Activated CD4-positive, alpha-beta T cell treated with anti-CD3 and anti-CD28 coated beads, Interleukin-2, amount 10 ng/mL, durations not matched to agents 7 days and 5 days (primary cell): ENCODE data around the gene RPLP2. TPM values are rescaled to one million over a fixed set of nuclear protein-coding genes. Genes with fewer than 3 reads are reported as not detected.

Experiments
- CTCF ChIA-PET: fragments of 350-600 bp; sonication (Branson Sonifier 250); formaldehyde crosslinking; loops from one replicate; lab custom pipeline; 2021; ENCODE audit warnings: antibody characterized with exemption; lab: Charles Lee
- POLR2A ChIA-PET: fragments of 350-600 bp; sonication (Branson Sonifier 250); formaldehyde crosslinking; loops from one replicate; lab custom pipeline; 2021; ENCODE audit warnings: antibody characterized with exemption; lab: Charles Lee
- DNase-seq: peaks from one replicate; pipeline ENCODE4 v3.0.0-alpha.2; 2020
- H3K27ac Mint-ChIP-seq: one replicate; pipeline ENCODE4 v1.8.0; 2021; ENCODE audit warnings: mild to moderate bottlenecking, moderate library complexity, mixed read lengths
- H3K27me3 Mint-ChIP-seq: one replicate; pipeline ENCODE4 v1.8.0; 2021; ENCODE audit warnings: mixed read lengths
- H3K36me3 Mint-ChIP-seq: one replicate; pipeline ENCODE4 v1.8.0; 2021; ENCODE audit warnings: low read depth, mixed read lengths
- H3K4me1 Mint-ChIP-seq: one replicate; pipeline ENCODE4 v1.8.0; 2021; ENCODE audit warnings: mixed read lengths
- H3K4me3 Mint-ChIP-seq: one replicate; pipeline ENCODE4 v1.8.0; 2021; ENCODE audit warnings: mild to moderate bottlenecking, moderate library complexity, mixed read lengths
- H3K9me3 Mint-ChIP-seq: one replicate; pipeline ENCODE4 v1.8.0; 2021; ENCODE audit warnings: mixed read lengths
- total RNA-seq, 2 experiments: library from RNA; stranded (reverse); gene quantifications; one replicate each; pipeline ENCODE4 v1.2.3, GENCODE V29; 2021

The RPLP2 gene
- total RNA-seq, 2 experiments from 2014 or later, result 1,927 to 2,229 TPM

DNA sequence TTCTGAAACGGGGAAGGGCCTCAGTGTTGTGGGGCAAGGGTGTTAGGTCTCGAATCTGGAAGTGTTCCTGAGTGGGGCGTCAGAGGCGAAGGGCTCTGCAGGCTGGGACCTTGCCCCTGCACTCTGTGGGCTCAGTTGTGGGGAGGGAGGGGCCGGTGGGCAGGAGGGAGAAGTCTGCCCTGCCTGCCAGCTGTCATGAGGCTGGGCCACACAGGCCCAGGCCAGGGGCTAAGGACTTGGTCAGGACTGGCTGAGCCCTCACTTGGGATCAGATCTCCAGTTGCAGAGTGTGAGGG lies 18.1 kb downstream of the RPLP2 start, which contains the start of gene CRACR2B:
Gene CRACR2B (plus strand): TSS at position 23 of the 296 bp plus-strand sequence. CDS start 689 bp downstream, outside the sequence.
- Mint-ChIP-seq H3K4me3 (peak within 1 kb of the TSS; percentile 73), H3K27ac (peak within 1 kb of the TSS; percentile 81), H3K9me3 (no peaks in the 10 kb centered on the region), H3K27me3 (peaks cover 42% of the 10 kb centered on the region), H3K4me1 (peaks cover 37% of the 10 kb centered on the region), H3K36me3 (peaks cover 10% of the 10 kb centered on the region)
- CTCF ChIA-PET, result interaction anchor here (1.2 to 1.4 kb wide), 2 partner anchors 15 to 31 kb away, joined by 3 to 4 read pairs; partner anchors contain the start of genes POLR2L and TSPAN4
- DNase-seq, result no peak
- POLR2A ChIA-PET, result no interaction called here

- Mint-ChIP-seq H3K9me3 (no peaks in the 10 kb centered on the region), H3K4me3 (peak overlapping the region; percentile 70), H3K27me3 (peaks cover 42% of the 10 kb centered on the region), H3K36me3 (peaks cover 7% of the 10 kb centered on the region), H3K27ac (no peak overlapping the region), H3K4me1 (peaks cover 39% of the 10 kb centered on the region)
- ChIA-PET POLR2A (no interaction called here), CTCF (interaction anchor here (1.4 kb wide), 1 partner anchor 14 kb away, joined by 4 read pairs; the partner anchor contains the start of genes POLR2L and TSPAN4)
- no peak for DNase-seq
These were observed 18.9 kb downstream of the RPLP2 start for GRCh38 chr11:828506-829175.

DNA sequence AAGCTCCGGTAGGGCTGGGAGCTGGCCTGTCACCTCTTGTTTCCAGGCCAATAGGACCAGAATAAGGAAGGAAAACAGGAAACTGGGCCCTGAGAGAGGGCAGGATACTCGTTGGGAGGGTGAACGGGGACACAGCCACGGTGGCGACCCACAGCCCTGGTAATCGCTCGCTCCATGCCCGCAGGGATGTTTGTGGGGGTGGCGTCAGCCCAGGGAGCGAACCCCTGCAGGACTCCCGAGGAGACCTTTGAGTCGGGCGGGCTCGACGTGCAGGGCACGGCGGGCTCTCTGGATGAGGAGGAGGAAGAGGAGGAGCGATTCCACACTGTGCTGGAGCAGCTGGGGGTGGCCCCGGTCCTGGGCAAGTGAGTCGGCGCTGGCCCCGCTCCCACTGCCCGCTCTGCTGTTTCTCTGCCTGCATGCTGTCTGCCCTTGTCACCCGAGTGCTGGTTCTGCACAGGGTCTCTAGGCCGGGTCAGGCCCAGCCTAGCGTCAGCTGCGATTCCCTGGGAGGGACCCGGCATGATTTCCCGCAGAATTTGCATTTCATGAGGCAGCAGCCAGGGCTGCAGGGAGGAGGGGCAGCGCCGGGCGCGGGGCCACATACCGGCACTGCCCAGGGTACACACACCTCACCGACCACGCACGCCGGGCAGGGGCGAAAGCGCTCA lies 19.5 kb downstream of the RPLP2 start:
- POLR2A ChIA-PET, result no interaction called here
- H3K36me3 Mint-ChIP-seq, result peaks cover 7% of the 10 kb centered on the region
- H3K27me3 Mint-ChIP-seq, result peaks cover 46% of the 10 kb centered on the region
- H3K4me3 Mint-ChIP-seq, result no peak overlapping the region
- CTCF ChIA-PET, result interaction anchor here (1.4 to 2.2 kb wide), 2 partner anchors 10 to 14 kb away, joined by 4 to 6 read pairs; partner anchors contain the start of genes PNPLA2, POLR2L and TSPAN4
- no peaks in the 10 kb centered on the region for H3K9me3 Mint-ChIP-seq
- peaks cover 46% of the 10 kb centered on the region for H3K4me1 Mint-ChIP-seq
- no peak for DNase-seq
- H3K27ac Mint-ChIP-seq, result no peak overlapping the region

DNA sequence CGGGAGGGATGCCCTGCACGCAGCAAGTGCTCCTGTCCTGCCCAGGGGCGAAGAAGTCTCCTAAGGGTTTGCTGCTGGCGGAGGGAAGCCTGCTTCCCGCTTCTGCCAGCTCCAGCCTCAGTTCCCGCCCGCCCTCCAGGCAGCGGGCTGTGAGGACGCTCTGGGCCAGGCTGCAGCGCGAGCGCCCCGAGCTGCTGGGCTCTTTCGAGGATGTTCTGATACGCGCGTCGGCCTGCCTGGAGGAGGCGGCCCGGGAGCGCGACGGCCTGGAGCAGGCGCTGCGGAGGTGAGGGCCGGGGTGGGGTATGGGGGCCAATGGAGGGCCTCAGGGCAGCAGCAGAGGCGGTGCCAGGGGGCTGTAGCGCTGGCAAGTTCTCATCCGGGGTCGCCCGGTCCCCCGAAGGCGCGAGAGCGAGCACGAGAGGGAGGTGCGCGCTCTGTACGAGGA lies 20.1 kb downstream of the RPLP2 start:
- peaks cover 46% of the 10 kb centered on the region for H3K4me1 Mint-ChIP-seq
- peaks cover 5% of the 10 kb centered on the region for H3K36me3 Mint-ChIP-seq

GRCh38 chr11:830295-831117 lies 20.7 kb downstream of the RPLP2 start:
- Mint-ChIP-seq H3K27me3 (peaks cover 46% of the 10 kb centered on the region), H3K4me3 (no peak overlapping the region), H3K4me1 (peaks cover 46% of the 10 kb centered on the region), H3K9me3 (no peaks in the 10 kb centered on the region), H3K27ac (no peak overlapping the region), H3K36me3 (no peaks in the 10 kb centered on the region)
- ChIA-PET POLR2A (no interaction called here), CTCF (interaction anchor here (1.6 to 2.2 kb wide), 2 partner anchors 11 to 12 kb away, joined by 3 to 6 read pairs; partner anchors contain the start of genes PNPLA2, POLR2L and TSPAN4)
- DNase-seq, result peak; percentile 46

More for the DNA sequence above, 20.1 kb downstream of the RPLP2 start:
- H3K27ac Mint-ChIP-seq, result no peak overlapping the region
- H3K9me3 Mint-ChIP-seq, result no peaks in the 10 kb centered on the region
- no peak overlapping the region for H3K4me3 Mint-ChIP-seq
- DNase-seq, result no peak
- peaks cover 46% of the 10 kb centered on the region for H3K27me3 Mint-ChIP-seq
- POLR2A ChIA-PET, result no interaction called here
- CTCF ChIA-PET, result interaction anchor here (1.6 to 2.2 kb wide), 2 partner anchors 10 to 13 kb away, joined by 3 to 6 read pairs; partner anchors contain the start of genes PNPLA2, POLR2L and TSPAN4

DNA sequence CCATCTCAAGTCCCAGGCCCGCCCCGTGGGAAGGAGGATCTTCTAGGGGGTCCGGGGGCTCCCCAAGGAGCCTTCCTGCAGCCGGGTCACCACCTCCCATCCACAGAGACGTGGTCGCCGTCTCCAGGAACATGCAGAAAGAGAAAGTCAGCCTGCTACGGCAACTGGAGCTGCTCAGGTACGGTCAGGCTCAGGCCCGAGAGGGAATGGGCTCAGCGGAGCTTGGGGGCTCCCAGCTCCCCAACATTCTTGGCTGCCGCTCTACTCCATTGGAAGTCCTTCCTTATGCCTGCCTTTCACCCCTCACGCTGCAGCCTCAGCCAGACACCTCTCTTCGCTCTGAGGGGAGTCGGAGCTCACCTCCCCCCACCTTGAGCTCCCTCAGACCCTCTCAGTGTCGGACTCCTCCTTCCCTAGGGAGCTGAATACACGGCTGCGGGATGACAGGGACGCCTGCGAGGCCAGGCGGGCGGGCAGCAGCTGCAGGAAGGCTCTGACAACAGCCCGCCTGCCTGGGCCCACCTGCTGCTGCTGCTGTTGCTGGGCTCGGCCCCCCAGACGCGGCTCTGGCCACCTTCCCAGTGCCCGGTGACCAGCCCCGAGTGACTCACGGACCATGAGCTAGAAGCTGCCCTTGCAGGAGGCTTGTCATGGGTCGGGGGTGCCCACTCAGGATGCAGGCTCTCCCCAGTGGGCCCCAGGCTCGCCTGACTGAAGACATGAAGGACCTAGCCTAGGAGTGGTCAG lies 21.5 kb downstream of the RPLP2 start:
- H3K27me3 Mint-ChIP-seq, result peaks cover 46% of the 10 kb centered on the region
- H3K27ac Mint-ChIP-seq, result no peak overlapping the region
- H3K4me1 Mint-ChIP-seq, result peaks cover 45% of the 10 kb centered on the region
- no peaks in the 10 kb centered on the region for H3K36me3 Mint-ChIP-seq
- no peaks in the 10 kb centered on the region for H3K9me3 Mint-ChIP-seq
- ChIA-PET POLR2A (no interaction called here), CTCF (interaction anchor here (1.1 to 5.5 kb wide), 5 partner anchors 10 to 22 kb away, joined by 3 to 19 read pairs (median 6); partner anchors contain the start of genes PNPLA2, POLR2L and TSPAN4)
- DNase-seq, result no peak
- H3K4me3 Mint-ChIP-seq, result peak overlapping the region; percentile 34

- H3K27me3 Mint-ChIP-seq, result peaks cover 46% of the 10 kb centered on the region
- H3K36me3 Mint-ChIP-seq, result no peaks in the 10 kb centered on the region
- H3K4me3 Mint-ChIP-seq, result peak overlapping the region; percentile 34
- ChIA-PET CTCF (interaction anchor here (1.1 to 5.5 kb wide), 4 partner anchors 9 to 23 kb away, joined by 3 to 19 read pairs (median 6); no protein-coding TSS in a partner anchor), POLR2A (no interaction called here)
- H3K9me3 Mint-ChIP-seq, result no peaks in the 10 kb centered on the region
- peaks cover 41% of the 10 kb centered on the region for H3K4me1 Mint-ChIP-seq
- no peak overlapping the region for H3K27ac Mint-ChIP-seq
- no peak for DNase-seq
These were observed 22.3 kb downstream of the RPLP2 start for GRCh38 chr11:831961-832528.

- CTCF ChIA-PET, result interaction anchor here (1.1 to 5.5 kb wide), 4 partner anchors 9 to 24 kb away, joined by 3 to 19 read pairs (median 6); no protein-coding TSS in a partner anchor
- no peak within 1 kb of the TSS for H3K27ac Mint-ChIP-seq
- H3K4me1 Mint-ChIP-seq, result peaks cover 38% of the 10 kb centered on the region
These were observed 22.9 kb downstream of the RPLP2 start, which contains the start of gene CD151 for GRCh38 chr11:832529-833113. CD151 (plus strand) TSS chr11:832952; CDS start chr11:836070, 3,118 bp downstream.

DNA sequence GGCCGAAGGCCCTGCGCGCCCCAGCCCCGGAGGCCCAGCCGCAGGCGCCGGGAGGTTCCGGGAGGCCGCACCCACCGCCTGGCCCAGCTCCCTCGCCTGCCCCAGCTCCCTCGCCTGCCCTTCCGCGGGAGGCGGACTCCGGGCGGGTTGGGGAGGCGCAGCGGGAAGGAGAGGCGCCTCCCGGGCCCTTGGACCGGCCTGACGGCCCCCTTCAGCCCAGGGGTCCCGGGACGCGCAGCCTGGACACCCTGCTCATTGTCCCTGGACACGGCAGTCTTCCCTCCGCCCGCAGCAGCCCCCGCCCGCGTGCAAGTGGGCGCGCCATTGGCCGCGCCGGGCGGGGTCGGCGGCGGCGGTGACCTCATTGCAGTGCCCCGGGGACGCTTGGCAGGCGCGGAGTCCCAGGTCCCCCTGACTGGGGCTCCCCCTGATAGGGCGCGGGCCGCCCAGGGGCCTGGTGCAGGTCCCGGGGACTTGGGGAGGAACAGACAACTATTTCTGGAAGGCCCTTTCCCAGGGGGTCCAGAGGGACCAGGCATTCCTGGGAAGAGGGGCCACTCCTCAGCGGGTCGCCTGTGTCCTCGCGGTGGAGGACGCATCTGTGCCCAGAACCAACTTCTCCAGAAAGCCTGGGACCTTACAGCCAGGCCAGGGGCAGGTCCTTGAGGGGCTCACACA lies 23.5 kb downstream of the RPLP2 start:
- Mint-ChIP-seq H3K4me3 (peak overlapping the region; percentile 67), H3K9me3 (no peaks in the 10 kb centered on the region), H3K27ac (no peak overlapping the region), H3K27me3 (peaks cover 37% of the 10 kb centered on the region), H3K36me3 (no peaks in the 10 kb centered on the region), H3K4me1 (peaks cover 32% of the 10 kb centered on the region)
- ChIA-PET CTCF (interaction anchor here (1.3 to 5.5 kb wide), 4 partner anchors 8 to 21 kb away, joined by 3 to 19 read pairs (median 5); no protein-coding TSS in a partner anchor), POLR2A (no interaction called here)
- DNase-seq, result peak; percentile 29

More at GRCh38 chr11:832529-833113, 22.9 kb downstream of the RPLP2 start, which contains the start of gene CD151:
- H3K4me3 Mint-ChIP-seq, result peak within 1 kb of the TSS; percentile 67
- POLR2A ChIA-PET, result no interaction called here
- no peaks in the 10 kb centered on the region for H3K36me3 Mint-ChIP-seq
- peaks cover 43% of the 10 kb centered on the region for H3K27me3 Mint-ChIP-seq
- peak; percentile 51 for DNase-seq
- H3K9me3 Mint-ChIP-seq, result no peaks in the 10 kb centered on the region

DNA sequence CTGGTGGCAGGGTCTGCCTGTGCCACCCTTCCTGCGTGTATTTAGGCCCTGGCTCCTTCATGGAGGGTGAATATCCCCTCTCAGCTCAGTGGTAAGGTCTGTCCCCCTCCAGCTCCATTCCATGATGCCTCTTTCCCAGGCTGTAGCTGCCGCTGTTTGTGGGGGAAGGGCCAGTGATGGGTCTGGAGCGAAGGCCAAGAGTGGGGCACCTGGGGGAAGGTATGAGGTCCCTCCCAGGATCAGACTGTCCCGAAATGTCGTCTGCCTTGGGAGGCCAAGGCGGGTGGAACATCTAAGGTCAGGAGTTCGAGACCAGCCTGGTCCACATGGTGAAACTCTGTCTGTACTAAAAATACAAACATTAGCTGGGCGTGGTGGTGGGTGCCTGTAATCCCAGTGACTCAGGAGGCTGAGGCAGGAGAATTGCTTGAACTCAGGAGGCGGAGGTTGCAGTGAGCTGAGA lies 24.1 kb downstream of the RPLP2 start:
- H3K36me3 Mint-ChIP-seq, result peaks cover 2% of the 10 kb centered on the region
- CTCF ChIA-PET, result interaction anchor here (1.1 to 5.5 kb wide), 3 partner anchors 14 to 36 kb away, joined by 3 to 19 read pairs (median 3); no protein-coding TSS in a partner anchor
- H3K27ac Mint-ChIP-seq, result no peak overlapping the region

More for the DNA sequence above, 24.1 kb downstream of the RPLP2 start:
- H3K4me3 Mint-ChIP-seq, result peak overlapping the region; percentile 67
- no peak for DNase-seq
- H3K9me3 Mint-ChIP-seq, result no peaks in the 10 kb centered on the region
- POLR2A ChIA-PET, result no interaction called here
- H3K4me1 Mint-ChIP-seq, result peaks cover 27% of the 10 kb centered on the region
- H3K27me3 Mint-ChIP-seq, result peaks cover 30% of the 10 kb centered on the region
